ENCODE results near the gene CNOT6L.

CNOT6L gene

DNA sequence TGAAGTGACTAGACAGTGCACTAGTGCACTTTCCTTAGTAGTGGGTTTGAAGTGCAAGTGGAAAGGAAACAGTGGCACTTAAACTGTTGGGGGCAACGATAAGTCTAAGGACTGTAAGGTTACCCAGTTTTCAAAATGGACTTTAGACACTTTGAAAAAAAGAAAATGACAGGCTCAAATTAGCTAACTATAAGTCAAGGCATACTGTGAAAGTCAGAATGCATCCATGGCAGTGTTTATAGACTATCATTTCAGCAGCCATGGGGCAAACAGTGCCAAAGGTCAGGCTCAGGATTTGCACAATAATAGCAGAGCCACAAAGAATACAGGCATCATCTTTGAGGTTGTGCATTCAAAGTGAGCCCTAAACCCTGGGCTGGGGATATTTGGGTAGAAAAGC is 109.1 kb downstream of the CNOT6L start:
- no peak for DNase-seq

DNA sequence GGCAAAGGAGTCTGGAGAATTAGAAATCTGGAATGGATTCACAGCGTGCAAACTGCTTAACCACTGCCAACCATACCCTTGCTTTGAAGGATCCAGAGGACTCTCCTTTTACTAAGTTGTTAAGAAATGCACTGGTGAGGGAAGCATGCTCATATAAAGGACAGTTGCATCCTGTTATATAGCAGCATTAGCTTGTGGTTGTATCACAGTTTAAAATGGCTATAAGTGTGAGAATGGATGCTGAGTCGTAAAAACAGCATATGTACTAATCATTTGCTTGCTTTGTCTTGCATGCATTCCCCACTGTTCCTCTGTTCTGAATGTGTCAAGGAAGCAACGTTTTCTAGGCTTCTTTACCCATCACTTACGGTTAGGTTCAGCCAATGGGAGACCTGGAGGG is 112.5 kb downstream of the CNOT6L start:
- DNase-seq = no peak

DNA sequence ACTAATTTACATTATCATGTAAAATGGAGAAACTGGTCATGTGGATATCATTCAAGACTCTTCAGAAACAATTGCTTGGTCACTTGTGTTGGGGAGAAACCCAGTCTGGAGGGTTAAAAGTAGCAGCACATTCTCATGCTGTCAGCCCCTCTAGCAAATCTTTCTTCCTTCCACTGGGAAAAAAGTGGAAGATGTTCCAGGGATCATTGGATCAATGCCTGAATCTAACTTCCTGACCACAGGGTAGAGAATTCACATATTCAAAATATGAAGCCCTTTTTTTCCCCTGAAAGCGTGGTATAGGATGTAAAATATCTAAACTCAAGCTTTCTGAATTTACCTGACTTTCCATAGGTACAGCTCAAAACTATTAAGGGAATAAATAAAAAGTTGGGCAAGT is 115.5 kb downstream of the CNOT6L start:
- no peak for DNase-seq

DNA sequence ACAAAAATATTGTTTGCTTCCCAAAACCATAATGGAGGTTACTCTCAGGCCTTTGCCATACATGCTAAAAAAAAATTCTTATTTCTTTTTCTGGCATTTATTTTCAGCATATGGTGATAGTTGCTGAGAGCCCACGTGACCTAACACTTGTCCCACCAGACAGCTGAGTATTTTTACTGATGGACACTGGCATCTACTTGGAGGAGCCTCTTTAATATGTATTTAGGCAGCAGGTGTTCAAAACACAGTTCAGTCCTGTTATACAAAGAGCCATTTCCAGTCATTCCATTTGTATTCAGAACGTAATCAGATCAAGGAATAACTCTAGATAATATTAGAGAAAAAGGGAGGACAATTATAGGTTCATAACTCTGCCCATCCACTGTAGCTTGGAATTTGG is 118.0 kb downstream of the CNOT6L start:
- no peak for DNase-seq

DNA sequence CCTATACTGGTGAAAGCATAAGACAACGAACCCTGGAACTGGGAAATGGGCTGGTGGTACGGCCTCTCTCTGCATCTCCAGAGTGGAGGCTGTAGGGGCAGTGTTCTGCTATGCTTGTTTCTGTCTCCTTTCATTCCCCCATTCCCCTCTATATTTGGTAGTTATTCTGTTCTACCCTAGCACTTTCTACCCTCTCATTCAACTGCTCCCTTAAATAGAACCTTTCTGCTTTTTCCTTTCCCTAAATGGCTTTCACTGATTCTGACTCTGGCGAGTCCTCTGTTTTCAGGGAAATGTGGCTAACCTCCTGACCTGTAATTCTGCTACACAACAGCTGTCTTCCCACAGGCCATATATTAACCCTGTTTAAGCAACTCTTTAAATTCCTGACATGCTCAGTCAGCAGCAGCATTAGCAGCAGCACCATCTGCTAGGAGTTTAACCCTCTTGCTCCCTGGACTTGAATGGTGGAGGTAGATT is 119.4 kb downstream of the CNOT6L start:
- no peak for DNase-seq

DNA sequence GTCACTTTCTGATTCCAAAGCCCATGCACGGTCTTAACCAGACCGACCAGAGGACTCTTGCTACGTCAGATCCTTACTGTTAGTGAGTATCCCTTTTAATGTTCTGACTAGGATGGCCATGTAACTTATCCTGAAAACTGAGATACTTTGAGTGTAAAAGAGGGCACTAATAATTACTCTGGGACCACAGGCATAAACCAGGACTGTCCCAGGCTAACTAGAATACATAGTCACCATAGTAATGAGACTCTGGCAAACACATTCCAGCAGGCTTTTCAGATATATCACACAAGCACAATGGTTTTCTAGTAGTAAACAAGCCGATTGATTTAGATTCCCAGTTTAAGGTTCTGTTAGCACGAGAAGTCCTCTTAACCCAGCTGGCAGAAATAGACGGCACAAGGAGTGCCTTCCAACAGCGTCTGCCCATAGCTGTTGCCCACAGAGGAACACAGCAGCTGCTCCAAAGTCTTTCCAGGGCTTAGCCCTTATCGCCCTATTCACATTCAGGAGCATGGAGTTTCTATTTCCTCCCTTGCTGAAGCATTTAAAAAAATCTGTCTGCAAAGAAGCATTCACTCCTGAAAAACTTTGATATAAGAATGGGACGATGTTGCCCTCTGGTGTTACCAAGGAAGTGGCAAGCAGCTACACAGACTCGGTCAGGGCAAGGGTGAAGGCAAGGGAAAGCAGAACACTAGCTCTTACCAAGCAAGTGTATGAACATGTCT is 121.1 kb downstream of the CNOT6L start:
- no peak for DNase-seq

DNA sequence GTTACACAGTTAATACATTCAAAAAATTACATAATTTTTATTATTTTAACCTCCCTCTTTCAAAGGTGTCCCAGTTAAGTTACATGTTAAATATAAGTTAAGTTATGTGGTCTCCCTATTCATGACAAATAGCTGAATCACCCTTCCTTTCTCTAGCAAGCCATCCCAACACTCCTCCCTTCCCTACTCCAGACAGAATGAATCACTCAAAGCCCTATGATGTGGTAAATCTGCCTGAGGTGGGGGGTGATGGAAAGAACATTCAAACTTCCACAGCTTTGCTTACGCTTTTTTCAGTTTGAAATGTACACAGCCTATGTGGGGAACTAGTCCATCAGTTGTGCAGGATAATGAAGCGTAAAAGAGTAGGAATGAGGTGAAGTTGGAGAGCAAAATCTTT is 123.4 kb downstream of the CNOT6L start:
- DNase-seq = no peak

DNA sequence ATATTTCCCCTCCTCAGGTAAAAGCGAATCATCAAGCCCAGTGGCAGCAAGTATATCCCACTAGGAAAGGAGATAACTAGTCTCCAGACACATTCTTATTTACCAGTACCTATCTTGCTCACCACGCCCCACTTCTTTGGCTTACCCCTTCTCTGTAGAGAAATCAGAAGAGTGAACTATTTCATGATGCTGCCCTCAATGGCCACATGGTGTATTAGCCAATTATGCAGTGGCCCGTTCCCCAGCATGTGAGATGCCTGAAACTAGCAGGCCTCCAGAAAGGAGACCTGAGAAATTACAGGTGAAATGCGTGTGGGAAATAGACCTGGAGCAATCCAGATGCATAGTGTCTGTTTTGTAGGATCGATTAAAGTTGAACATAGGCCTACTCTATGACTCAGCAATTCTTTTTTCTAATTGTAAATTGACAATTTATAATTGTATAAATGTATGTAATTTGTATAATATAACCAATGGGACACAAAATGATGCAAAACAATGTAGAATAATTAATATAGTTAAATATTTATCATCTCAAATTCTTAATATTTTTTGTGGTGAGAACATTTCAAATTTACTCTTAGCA is 126.2 kb downstream of the CNOT6L start:
- DNase-seq = no peak

DNA sequence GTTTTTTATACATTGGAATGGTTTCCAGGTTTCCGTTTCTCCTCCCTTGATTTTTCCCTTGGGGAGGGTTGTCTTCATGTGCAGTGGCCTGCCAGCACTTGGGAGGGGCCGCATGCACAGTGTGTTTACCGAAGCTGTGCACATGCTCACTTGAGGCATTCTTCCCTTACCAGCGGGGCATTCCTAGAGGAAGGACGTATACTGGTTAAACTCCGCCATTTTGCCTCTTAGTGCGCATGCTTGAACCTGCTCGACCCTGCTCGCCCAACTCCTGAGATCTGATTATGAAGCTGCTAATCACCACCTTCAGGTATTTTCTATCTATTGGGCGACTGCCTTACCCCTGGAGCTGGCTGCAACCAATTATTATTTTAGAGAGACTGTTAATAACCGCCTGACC is 137.4 kb downstream of the CNOT6L start:
- DNase-seq = no peak

DNA sequence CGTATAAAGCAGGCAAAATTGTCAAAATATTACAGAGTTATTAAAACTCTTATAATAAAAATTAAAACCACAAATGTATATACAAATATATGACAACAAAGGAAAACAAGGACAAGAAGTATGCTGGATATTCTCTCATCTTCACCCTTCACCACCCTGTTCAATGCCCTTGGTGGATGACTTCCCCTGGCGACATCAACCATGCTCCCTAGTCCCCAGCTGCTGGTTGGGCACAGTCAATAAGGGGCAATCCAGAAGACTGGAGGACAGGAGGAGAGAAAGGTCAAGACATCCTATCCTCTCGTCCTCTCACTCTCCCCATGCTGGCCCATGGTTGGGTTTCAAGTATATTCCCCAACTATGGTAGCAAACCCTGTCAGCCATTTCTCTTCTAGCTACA is 142.3 kb downstream of the CNOT6L start:
- no peak for DNase-seq

DNA sequence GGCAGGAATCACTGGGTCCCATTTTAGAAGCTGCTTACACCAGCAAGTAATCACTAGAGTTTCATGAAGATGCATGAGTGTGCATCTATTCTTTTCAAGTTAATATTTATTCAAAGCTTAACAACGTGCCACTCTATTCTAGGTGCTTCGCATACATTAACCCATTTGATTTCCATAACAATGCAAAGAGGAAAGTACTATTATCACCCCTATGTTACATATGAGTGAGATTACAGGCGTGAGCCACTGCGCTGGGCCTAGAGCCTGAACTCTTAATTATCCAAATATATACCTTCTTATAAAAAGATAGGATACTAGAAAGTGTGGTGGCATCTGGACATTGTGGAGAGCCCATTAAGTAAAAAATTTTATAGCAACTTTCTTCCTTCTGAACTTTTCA is 148.1 kb downstream of the CNOT6L start:
- no peak for DNase-seq

DNA sequence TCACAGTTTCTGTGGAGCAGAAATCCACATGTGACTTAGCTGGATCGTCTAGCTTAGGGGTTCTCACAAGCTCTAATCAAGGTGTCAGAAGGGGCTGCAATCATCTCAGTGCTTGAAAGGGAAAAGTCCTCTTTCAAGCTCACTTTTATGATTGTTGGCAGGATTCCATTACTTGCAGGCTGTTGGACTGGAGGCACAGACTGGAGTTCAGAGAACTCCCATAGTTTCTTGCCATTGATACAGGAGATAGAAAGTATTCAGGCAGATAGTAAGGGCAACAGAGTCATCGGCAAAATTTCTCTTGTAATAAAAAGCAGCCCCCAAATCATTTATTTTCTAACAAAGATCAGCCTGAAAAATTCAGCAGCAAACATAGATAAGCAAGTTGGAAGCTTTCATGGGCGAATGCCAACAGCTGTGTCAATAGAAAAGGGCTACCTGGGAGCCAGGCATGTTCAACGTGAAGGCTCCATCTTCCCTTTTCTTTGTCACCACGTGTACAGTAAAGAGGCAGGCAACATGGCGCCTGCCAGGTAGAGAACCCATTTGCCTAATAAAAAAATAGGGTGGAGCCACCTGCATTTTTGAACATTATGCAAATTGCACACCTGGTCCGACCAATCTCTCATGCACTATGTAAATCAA is 149.1 kb downstream of the CNOT6L start:
- DNase-seq = no peak

DNA sequence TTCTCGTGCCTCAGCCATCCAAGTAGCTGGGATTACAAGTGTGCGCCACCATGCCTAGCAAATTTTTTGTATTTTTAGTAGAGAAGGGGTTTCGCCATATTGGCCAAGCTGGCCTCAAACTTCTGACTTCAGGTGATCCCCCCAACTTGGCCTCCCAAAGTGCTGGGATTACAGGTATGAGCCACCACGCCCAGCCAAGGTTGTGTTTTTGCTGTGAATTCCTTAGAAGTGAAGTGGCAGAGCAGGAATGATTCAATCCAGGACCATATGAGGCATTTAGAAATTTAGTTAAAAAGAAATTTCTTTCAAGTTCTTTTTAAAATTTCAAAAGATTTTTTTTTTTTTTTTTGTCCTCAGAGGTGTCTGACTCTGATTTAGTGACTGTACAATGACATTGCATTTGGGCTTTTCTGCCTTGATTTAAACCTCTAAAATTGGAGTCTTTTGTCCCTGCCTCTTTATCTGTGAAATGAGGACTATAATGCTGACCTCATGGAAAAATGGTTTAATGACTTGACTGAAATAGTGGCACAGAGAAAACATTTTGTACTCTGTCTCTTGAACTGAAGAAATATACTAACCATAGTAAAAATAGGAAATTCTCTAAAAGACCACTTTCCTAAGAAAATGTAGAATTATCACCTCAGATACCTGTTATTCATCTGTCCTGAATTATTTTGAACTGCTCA is 153.6 kb downstream of the CNOT6L start:
- DNase-seq = no peak
